PFSK-1 (cell line): ENCODE results near the gene MPPED1.

ENCODE experiments used
- FOXP2 ChIP-seq: optimal IDR thresholded peaks from 2 replicates; pipeline ENCODE3; 2011; ENCODE audit warnings: borderline replicate concordance, control low read depth, inconsistent platforms; ENCODE audit not compliant: insufficient read depth; ENCODE audit errors: extremely low read length, extremely low read depth
- POLR2AphosphoS5 ChIP-seq: IDR thresholded peaks from 2 replicates; pipeline ENCODE4 v1.6.1; 2012; ENCODE audit warnings: low read depth, mild to moderate bottlenecking, control low read depth, low read length, moderate library complexity
- SIN3A ChIP-seq: IDR thresholded peaks from 2 replicates; pipeline ENCODE4 v1.6.1; 2012; ENCODE audit warnings: mild to moderate bottlenecking, low read length, moderate library complexity, borderline replicate concordance; ENCODE audit not compliant: insufficient read depth
- TAF1 ChIP-seq: IDR thresholded peaks from 2 replicates; pipeline ENCODE4 v1.6.1; 2012; ENCODE audit warnings: low read length, control low read depth, borderline replicate concordance; ENCODE audit not compliant: insufficient read depth
- TF ChIP-seq, protein P1 (sequence below), 2 experiments: IDR thresholded peaks; 2 replicates each; pipeline versions ENCODE4 v1.6.1 to v1.8.0; 2011 to 2012; ENCODE audit warnings: low read depth in 2 of 2, low read length in 2 of 2, control low read depth in 1 of 2, inconsistent platforms in 1 of 2, mild to moderate bottlenecking in 1 of 2, moderate library complexity in 1 of 2; ENCODE audit not compliant: insufficient read depth in 1 of 2

MPPED1 gene

DNA sequence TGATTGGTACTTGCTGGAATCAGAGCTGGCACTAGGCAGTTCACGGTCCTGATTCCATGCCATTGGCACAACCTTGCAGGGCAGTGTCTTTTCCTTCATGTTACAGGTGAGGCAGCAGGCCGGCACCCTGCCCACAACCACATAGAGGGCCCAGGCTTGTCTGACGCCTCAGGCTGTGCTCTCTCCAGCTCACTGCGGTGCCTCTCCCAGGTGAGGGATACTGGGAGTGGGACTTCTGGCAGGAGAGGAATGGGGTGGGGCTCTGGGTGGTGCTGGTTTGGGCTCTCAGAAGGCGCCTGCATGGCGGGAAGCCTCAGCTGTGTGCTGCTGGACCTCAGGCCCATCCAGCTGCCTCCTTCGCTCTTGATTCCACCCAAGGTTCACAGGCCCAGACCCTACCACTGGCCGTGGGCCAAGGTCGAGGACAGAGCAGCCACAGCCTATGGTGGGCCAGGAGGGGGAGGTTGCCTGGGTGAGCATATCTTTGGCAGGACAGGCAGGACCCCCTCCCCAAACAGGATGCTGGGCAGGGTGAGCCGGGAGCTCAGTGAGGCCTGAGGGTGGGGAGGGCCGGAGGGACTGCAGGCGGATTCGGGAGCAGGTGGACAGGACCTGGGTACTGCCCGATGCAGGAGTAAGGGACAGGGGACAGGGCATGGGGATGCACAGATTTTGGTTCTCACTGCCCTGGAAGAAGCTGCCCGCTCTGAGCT is 7.0 kb upstream of the MPPED1 start:
- no peak for TF ChIP-seq TAF1

DNA sequence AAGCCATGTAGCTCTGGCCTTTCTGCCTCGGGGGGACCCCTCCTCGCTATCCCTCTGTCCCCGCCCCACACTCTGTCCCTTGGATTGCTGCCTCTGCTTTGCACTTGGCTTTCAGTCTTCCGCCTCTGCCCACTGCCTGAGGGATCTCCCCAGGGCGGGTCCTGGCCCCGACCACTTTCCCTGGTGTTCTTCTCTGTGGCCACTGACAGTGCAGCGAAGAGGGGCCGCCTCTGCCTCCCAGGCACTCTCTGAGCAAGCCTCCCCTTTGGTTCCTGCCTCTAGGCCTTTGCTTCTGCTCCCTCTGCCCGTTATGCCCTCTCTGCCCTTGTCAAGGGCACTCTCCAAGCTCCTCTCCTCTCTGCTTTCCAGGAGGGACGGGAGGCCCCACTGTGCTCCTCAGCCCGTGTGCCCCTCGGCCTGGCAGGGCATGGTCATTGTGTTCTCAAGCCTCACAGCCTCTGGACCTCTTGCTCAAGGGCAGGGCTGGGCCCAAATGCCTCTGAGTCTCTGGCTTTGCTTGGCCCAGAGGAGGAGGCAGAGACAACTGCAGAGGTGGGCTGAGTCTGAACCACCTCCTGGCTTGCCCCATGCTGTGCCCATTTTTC is 5.5 kb upstream of the MPPED1 start:
- no peak for TF ChIP-seq SIN3A
- no peak for TF ChIP-seq FOXP2
- no peak for TF ChIP-seq TAF1
- TF ChIP-seq POLR2AphosphoS5, result no peak
- TF ChIP-seq, protein P1, sequence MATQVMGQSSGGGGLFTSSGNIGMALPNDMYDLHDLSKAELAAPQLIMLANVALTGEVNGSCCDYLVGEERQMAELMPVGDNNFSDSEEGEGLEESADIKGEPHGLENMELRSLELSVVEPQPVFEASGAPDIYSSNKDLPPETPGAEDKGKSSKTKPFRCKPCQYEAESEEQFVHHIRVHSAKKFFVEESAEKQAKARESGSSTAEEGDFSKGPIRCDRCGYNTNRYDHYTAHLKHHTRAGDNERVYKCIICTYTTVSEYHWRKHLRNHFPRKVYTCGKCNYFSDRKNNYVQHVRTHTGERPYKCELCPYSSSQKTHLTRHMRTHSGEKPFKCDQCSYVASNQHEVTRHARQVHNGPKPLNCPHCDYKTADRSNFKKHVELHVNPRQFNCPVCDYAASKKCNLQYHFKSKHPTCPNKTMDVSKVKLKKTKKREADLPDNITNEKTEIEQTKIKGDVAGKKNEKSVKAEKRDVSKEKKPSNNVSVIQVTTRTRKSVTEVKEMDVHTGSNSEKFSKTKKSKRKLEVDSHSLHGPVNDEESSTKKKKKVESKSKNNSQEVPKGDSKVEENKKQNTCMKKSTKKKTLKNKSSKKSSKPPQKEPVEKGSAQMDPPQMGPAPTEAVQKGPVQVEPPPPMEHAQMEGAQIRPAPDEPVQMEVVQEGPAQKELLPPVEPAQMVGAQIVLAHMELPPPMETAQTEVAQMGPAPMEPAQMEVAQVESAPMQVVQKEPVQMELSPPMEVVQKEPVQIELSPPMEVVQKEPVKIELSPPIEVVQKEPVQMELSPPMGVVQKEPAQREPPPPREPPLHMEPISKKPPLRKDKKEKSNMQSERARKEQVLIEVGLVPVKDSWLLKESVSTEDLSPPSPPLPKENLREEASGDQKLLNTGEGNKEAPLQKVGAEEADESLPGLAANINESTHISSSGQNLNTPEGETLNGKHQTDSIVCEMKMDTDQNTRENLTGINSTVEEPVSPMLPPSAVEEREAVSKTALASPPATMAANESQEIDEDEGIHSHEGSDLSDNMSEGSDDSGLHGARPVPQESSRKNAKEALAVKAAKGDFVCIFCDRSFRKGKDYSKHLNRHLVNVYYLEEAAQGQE (IDR thresholded peaks at IDR 0.05; ENCODE audit: insufficient read depth in 1 of 2, low read depth in 2 of 2, low read length in 2 of 2), result no peak

DNA sequence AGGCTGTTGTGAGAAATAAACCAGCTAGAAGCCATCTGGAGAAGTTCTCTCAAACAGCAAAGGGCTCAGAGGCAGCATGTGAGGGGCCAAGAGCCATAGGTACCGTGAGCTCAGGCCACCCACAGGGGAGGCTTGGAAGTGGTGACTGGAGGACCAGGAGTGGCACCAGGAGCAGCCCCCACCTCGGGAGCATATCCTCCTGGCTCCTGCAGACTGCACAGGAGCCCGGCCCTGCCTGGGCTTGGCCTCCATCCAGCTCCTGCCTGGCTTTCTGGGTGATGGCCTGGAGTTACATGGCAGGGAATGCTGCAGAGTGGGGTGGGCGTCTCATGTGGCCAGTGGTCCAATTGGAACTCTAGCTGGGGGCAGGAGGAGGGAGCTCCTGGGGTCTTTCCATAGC is 4.2 kb upstream of the MPPED1 start:
- TF ChIP-seq POLR2AphosphoS5, result no peak
- no peak for TF ChIP-seq FOXP2
- TF ChIP-seq TAF1, result no peak
- no peak for TF ChIP-seq SIN3A
- TF ChIP-seq, protein P1 (IDR thresholded peaks at IDR 0.05; ENCODE audit: insufficient read depth in 1 of 2, low read depth in 2 of 2, low read length in 2 of 2), result no peak

DNA sequence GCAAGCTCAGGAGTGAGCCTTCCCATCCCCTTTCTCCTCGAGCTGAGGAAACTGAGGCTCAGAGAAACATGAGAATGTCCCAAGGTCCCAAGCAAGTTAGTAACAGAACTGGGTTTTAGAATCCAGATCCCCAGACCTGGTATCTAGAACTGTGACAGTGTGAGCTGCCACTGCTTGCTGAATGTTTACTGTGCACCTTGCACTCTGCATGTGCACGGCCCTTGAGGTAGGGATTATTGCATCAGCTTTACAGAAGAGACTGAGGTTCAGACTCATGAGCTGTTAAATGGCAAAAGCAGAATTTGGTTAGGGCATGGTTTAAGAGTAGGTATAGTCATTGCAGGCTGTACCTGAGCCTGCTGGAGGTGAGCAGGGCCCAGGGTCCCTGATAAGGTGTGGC is 3.8 kb upstream of the MPPED1 start:
- TF ChIP-seq TAF1, result no peak
- no peak for TF ChIP-seq POLR2AphosphoS5
- TF ChIP-seq, protein P1 (IDR thresholded peaks at IDR 0.05; ENCODE audit: insufficient read depth in 1 of 2, low read depth in 2 of 2, low read length in 2 of 2), result no peak
- TF ChIP-seq SIN3A, result no peak
- TF ChIP-seq FOXP2, result no peak

DNA sequence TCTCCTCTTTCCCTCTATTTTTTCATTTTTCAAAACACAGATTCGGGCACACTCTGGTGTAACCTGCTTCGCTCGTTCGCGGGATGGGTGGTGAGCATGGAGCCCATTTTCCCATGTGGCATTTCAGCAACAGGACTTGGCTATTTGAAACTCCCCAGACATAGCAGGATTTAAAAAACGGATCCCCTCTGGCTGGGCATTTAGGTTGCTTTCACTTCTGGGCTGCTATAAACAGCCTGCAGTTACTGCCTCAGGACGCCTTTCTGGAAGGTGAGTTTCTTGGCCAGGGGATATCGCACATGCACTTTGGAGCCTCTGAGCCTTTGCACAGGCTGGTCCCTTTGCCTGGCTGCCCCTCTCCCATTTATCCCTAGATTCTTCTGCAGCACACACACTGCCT is 2.8 kb upstream of the MPPED1 start:
- TF ChIP-seq TAF1 (no peak), FOXP2 (no peak), SIN3A (no peak), POLR2AphosphoS5 (no peak)
- TF ChIP-seq, protein P1 (IDR thresholded peaks at IDR 0.05; ENCODE audit: insufficient read depth in 1 of 2, low read depth in 2 of 2, low read length in 2 of 2), result no peak
